H7 (cell line): Measurements from ENCODE around the gene RFC2. TPM values are rescaled to one million over a fixed set of nuclear protein-coding genes. Genes with fewer than 3 reads are reported as not detected.
"Not testable (repeated sequence)": the region's sequence is repeated elsewhere in the genome, so short reads cannot be mapped to it uniquely, and the experiment has no call there.

ENCODE experiments used
- DNase-seq: peaks from one replicate; pipeline ENCODE4 v3.0.0; 2012
- H3K27me3 ChIP-seq: 2 replicates; pipeline ENCODE4 v1.6.0; 2011; ENCODE audit warnings: mild to moderate bottlenecking, low read length; ENCODE audit not compliant: control insufficient read depth, insufficient read depth
- H3K36me3 ChIP-seq: replicated peaks from 2 replicates; pipeline ENCODE4 v1.5.1; 2011; ENCODE audit warnings: low read length; ENCODE audit not compliant: control insufficient read depth, insufficient read depth
- H3K4me3 ChIP-seq: 2 replicates; pipeline ENCODE4 v1.5.1; 2011; ENCODE audit warnings: low read depth, mild to moderate bottlenecking, control low read depth, low read length, moderate library complexity; ENCODE audit not compliant: insufficient read depth
- total RNA-seq: library from RNA; depleted of rRNA; stranded (reverse); fragments of >200 nt; shearing (Covaris generic); gene quantifications from 2 replicates; pipeline ENCODE4 v1.2.3, GENCODE V29; 2014

RFC2 gene
- total RNA-seq, 1 experiment from 2014 or later, result 126 TPM

DNA sequence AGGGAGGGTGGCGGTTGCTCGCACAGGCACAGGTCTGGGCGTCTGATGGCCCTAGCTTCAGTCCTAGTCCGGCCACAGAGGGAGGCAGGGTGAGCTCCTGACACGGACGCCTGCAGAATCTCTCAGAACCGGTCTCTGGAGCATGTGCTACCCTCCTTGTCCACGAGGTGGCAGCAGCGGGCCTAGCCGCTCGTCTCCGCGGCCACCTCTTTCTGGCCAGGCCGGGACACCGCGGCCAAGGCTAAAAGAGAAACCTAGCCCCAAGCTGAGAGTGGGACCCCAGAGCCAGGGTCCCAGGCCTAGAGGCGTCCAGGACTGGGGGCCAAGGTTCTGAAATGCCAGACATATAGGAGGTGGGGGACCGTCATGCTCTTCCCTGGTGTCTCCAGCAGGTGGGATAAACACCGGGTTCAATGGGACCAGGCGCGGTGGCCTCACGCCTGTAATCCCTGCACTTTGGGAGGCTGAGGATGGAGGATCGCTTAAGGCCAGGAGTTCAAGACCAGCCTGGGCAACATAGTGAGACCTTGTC lies 47.5 kb downstream of the RFC2 start:
- H3K4me3 ChIP-seq, result no peak overlapping the region
- peak; percentile 89 for DNase-seq
- H3K27me3 ChIP-seq, result no peaks in the 10 kb centered on the region
- no peaks in the 10 kb centered on the region for H3K36me3 ChIP-seq

GRCh38 chr7:74206052-74206451 lies 48.1 kb downstream of the RFC2 start:
- not testable (repeated sequence) for H3K4me3 ChIP-seq, H3K36me3 ChIP-seq, DNase-seq, H3K27me3 ChIP-seq

- DNase-seq, result no peak
- Histone ChIP-seq H3K27me3 (no peaks in the 10 kb centered on the region), H3K36me3 (no peaks in the 10 kb centered on the region), H3K4me3 (no peak overlapping the region)
Measured at GRCh38 chr7:74203956-74204618, 50.1 kb downstream of the RFC2 start.

GRCh38 chr7:74202841-74203556 lies 51.2 kb downstream of the RFC2 start:
- H3K36me3 ChIP-seq, result no peaks in the 10 kb centered on the region
- peak; percentile 59 for DNase-seq
- no peak overlapping the region for H3K4me3 ChIP-seq
- no peaks in the 10 kb centered on the region for H3K27me3 ChIP-seq

GRCh38 chr7:74199551-74200355 lies 54.4 kb downstream of the RFC2 start:
- DNase-seq, result no peak
- H3K4me3 ChIP-seq, result no peak overlapping the region
- H3K36me3 ChIP-seq, result peaks cover 5% of the 10 kb centered on the region
- H3K27me3 ChIP-seq, result no peaks in the 10 kb centered on the region

- Histone ChIP-seq H3K36me3 (peaks cover 20% of the 10 kb centered on the region), H3K27me3 (no peaks in the 10 kb centered on the region), H3K4me3 (no peak overlapping the region)
- DNase-seq, result peak; percentile 18
Measured at GRCh38 chr7:74197449-74198124, 56.6 kb downstream of the RFC2 start.

GRCh38 chr7:74195968-74196654 lies 58.1 kb downstream of the RFC2 start:
- not testable (repeated sequence) for H3K27me3 ChIP-seq, DNase-seq, H3K4me3 ChIP-seq
- peaks cover 24% of the 10 kb centered on the region for H3K36me3 ChIP-seq

DNA sequence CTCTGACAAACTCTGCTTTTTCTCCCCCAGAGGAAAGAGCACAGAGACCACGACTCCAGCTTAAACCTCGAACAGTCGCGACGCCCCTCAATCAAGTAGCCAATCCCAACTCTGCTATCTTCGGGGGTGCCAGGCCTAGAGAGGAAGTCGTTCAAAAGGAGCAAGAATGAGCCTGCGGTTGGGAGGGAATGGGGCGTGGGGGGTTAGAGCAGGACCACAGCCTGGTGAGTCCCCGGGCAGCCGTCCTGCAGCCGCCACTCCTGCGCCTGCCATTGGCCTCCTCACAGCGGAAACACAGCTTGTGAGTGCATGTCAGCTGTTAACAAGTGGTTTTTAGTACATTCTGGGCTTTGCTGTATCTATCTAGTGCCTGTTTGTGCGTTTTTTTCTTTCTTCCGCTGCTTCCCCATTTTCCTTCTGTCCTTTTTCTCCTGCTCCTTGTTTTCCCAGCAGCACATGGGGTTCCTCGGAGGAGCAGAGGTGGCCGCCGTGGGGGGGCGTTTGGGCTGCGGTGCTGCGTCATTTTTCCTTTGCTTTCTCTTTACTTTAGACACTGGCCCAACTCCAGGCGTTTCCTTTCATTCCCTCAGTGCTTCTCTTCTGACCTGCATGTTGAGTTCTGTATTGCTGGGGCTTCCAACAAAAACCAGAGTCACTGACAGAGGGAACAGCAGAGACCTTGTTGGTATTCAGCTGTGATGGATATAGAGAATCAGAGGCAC lies 58.9 kb downstream of the RFC2 start:
- H3K36me3 ChIP-seq, result peaks cover 29% of the 10 kb centered on the region
- H3K4me3 ChIP-seq, H3K27me3 ChIP-seq, DNase-seq: not testable (repeated sequence)

DNA sequence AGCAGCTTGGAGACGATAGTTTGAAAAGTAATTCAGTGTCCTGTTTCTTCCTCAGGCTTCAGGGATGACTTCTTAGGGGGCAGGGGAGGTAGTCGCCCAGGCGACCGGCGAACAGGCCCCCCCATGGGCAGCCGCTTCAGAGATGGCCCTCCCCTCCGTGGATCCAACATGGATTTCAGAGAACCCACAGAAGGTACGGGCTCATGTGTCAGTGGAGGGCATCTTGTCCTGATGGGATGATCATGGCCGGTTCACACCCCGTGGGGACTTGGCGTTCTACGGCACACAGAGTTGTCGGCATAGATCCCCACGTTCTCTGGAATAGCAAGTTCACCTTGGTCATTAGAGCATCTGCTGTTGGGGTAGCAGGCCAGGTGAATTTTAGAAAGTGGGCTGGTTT lies 59.5 kb downstream of the RFC2 start:
- Histone ChIP-seq H3K27me3 (no peaks in the 10 kb centered on the region), H3K4me3 (no peak overlapping the region), H3K36me3 (peaks cover 35% of the 10 kb centered on the region)
- DNase-seq, result peak; percentile 34

DNA sequence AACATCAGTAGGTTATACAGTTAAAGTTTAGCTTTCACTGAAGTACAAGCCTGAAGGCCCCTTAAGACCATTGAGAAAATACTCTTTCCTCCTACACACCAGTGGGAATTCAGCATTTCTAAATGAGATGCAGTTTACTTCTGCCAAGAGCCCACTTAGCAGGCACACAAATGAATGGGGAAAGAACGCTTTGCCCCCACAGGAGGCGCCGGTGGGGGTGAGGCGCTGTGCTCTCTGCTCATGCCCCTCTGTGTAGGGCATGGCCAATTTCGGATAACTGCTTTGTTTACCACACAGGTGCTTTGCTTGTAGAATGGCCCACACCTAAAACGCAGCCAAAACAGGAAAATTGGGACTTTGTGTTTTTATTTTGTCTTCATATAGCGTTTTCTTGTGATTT lies 60.3 kb downstream of the RFC2 start:
- Histone ChIP-seq H3K36me3 (peaks cover 40% of the 10 kb centered on the region), H3K27me3 (no peaks in the 10 kb centered on the region), H3K4me3 (no peak overlapping the region)
- DNase-seq, result peak; percentile 52

- no peak for DNase-seq
- H3K27me3 ChIP-seq, result no peaks in the 10 kb centered on the region
- H3K4me3 ChIP-seq, result no peak overlapping the region
- peaks cover 48% of the 10 kb centered on the region for H3K36me3 ChIP-seq
Measured at GRCh38 chr7:74193054-74193453, 61.1 kb downstream of the RFC2 start.

GRCh38 chr7:74191231-74191630 lies 63.0 kb downstream of the RFC2 start:
- peaks cover 50% of the 10 kb centered on the region for H3K36me3 ChIP-seq
- no peak overlapping the region for H3K4me3 ChIP-seq
- H3K27me3 ChIP-seq, result no peaks in the 10 kb centered on the region
- no peak for DNase-seq

GRCh38 chr7:74190259-74190658 lies 63.9 kb downstream of the RFC2 start:
- DNase-seq, result no peak
- no peak overlapping the region for H3K4me3 ChIP-seq
- no peaks in the 10 kb centered on the region for H3K27me3 ChIP-seq
- peaks cover 50% of the 10 kb centered on the region for H3K36me3 ChIP-seq
